Endothelial cell of umbilical vein (primary cell): ENCODE results near the gene NDUFB7.
"Not testable (repeated sequence)": the region's sequence is repeated elsewhere in the genome, so short reads cannot be mapped to it uniquely, and the experiment has no call there.

Experiments used
- CTCF ChIP-seq, 2 donors: IDR thresholded peaks; 1 replicate in 1 of 2; 2 replicates in 1 of 2; pipeline ENCODE4 v1.5.1; 2011; ENCODE audit warnings: low read length in 2 of 2, mild to moderate bottlenecking in 2 of 2, moderate library complexity in 2 of 2, control low read depth in 1 of 2, inconsistent platforms in 1 of 2, low read depth in 1 of 2; ENCODE audit not compliant: insufficient read depth in 1 of 2; ENCODE audit errors: extremely low read depth in 1 of 2
- EZH2 ChIP-seq: IDR thresholded peaks from 2 replicates; pipeline ENCODE4 v1.6.1; 2012; ENCODE audit warnings: borderline replicate concordance, low read depth, mild to moderate bottlenecking, moderate library complexity, low read length, inconsistent platforms; ENCODE audit not compliant: severe bottlenecking
- FOS ChIP-seq: IDR thresholded peaks from 2 replicates; pipeline ENCODE4 v1.6.1; 2011; ENCODE audit warnings: mild to moderate bottlenecking, low read length, moderate library complexity, borderline replicate concordance; ENCODE audit not compliant: insufficient read depth
- POLR2A ChIP-seq: IDR thresholded peaks from 2 replicates; pipeline ENCODE4 v1.6.1; 2012; ENCODE audit warnings: low read depth, mild to moderate bottlenecking, control low read depth, low read length
- POLR2AphosphoS5 ChIP-seq: IDR thresholded peaks from 2 replicates; pipeline ENCODE4 v1.6.1; 2012; ENCODE audit warnings: low read depth, mild to moderate bottlenecking, control low read depth, low read length, moderate library complexity; ENCODE audit not compliant: insufficient read depth

- TF ChIP-seq CTCF (IDR thresholded peaks at IDR 0.05; ENCODE audit: extremely low read depth in 1 of 2, insufficient read depth in 1 of 2, low read depth in 1 of 2, low read length in 2 of 2); EZH2; POLR2AphosphoS5; POLR2A; FOS: not testable (repeated sequence)
Observed at GRCh38 chr19:14585187-14585586, 13.3 kb upstream of the NDUFB7 start.
